ENCODE results near the gene ABL1. TPM values are rescaled to one million over a fixed set of nuclear protein-coding genes. Genes with fewer than 3 reads are reported as not detected.

ABL1 gene
- total RNA-seq, 1 donor from 2014 or later, result 118 TPM

GRCh38 chr9:130897105-130897751 lies 62.2 kb downstream of the ABL1 start:
- Mint-ChIP-seq H3K27me3 (ENCODE audit: unreplicated experiment) (peaks cover 5% of the 10 kb centered on the region), H3K36me3 (ENCODE audit: unreplicated experiment) (no peaks in the 10 kb centered on the region), H3K27ac (ENCODE audit: unreplicated experiment) (no peak overlapping the region), H3K4me3 (ENCODE audit: unreplicated experiment) (no peak overlapping the region), H3K9me3 (ENCODE audit: unreplicated experiment) (peaks cover 4% of the 10 kb centered on the region), H3K4me1 (ENCODE audit: low read depth, unreplicated experiment) (peaks cover 4% of the 10 kb centered on the region)
- DNase-seq, result no peak
- TF ChIP-seq, protein P1, sequence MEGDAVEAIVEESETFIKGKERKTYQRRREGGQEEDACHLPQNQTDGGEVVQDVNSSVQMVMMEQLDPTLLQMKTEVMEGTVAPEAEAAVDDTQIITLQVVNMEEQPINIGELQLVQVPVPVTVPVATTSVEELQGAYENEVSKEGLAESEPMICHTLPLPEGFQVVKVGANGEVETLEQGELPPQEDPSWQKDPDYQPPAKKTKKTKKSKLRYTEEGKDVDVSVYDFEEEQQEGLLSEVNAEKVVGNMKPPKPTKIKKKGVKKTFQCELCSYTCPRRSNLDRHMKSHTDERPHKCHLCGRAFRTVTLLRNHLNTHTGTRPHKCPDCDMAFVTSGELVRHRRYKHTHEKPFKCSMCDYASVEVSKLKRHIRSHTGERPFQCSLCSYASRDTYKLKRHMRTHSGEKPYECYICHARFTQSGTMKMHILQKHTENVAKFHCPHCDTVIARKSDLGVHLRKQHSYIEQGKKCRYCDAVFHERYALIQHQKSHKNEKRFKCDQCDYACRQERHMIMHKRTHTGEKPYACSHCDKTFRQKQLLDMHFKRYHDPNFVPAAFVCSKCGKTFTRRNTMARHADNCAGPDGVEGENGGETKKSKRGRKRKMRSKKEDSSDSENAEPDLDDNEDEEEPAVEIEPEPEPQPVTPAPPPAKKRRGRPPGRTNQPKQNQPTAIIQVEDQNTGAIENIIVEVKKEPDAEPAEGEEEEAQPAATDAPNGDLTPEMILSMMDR (IDR thresholded peaks at IDR 0.05; ENCODE audit: partially characterized antibody, unreplicated experiment), result no peak

GRCh38 chr9:130897848-130898551 lies 62.9 kb downstream of the ABL1 start:
- peaks cover 2% of the 10 kb centered on the region for H3K9me3 Mint-ChIP-seq (ENCODE audit: unreplicated experiment)
- H3K4me3 Mint-ChIP-seq (ENCODE audit: unreplicated experiment), result no peak overlapping the region
- no peak overlapping the region for H3K27ac Mint-ChIP-seq (ENCODE audit: unreplicated experiment)
- peaks cover 2% of the 10 kb centered on the region for H3K4me1 Mint-ChIP-seq (ENCODE audit: low read depth, unreplicated experiment)
- TF ChIP-seq, protein P1 (IDR thresholded peaks at IDR 0.05; ENCODE audit: partially characterized antibody, unreplicated experiment), result no peak
- no peaks in the 10 kb centered on the region for H3K36me3 Mint-ChIP-seq (ENCODE audit: unreplicated experiment)
- H3K27me3 Mint-ChIP-seq (ENCODE audit: unreplicated experiment), result peaks cover 2% of the 10 kb centered on the region
- DNase-seq, result peak; percentile 21

DNA sequence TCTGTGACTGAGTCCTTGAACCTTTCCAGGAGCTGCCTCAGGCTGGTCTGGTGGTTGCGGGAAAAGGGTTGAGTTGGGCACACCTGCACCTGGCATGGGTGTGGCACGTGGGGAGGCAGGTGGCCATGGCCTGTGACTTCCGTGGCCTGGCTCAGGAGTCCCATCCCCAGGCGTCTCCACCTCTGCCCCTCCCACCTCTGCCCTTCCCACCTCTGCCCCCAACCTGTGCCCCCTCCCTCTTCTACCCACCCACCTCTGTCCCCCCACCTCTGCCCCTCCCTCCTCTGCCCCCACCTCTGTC lies 63.4 kb downstream of the ABL1 start:
- no peak overlapping the region for H3K27ac Mint-ChIP-seq (ENCODE audit: unreplicated experiment)
- no peaks in the 10 kb centered on the region for H3K9me3 Mint-ChIP-seq (ENCODE audit: unreplicated experiment)
- H3K27me3 Mint-ChIP-seq (ENCODE audit: unreplicated experiment), result peaks cover 2% of the 10 kb centered on the region
- no peak overlapping the region for H3K4me3 Mint-ChIP-seq (ENCODE audit: unreplicated experiment)
- DNase-seq, result no peak
- peaks cover 2% of the 10 kb centered on the region for H3K4me1 Mint-ChIP-seq (ENCODE audit: low read depth, unreplicated experiment)
- H3K36me3 Mint-ChIP-seq (ENCODE audit: unreplicated experiment), result no peaks in the 10 kb centered on the region
- TF ChIP-seq, protein P1 (IDR thresholded peaks at IDR 0.05; ENCODE audit: partially characterized antibody, unreplicated experiment), result no peak

GRCh38 chr9:130899051-130899748 lies 64.1 kb downstream of the ABL1 start:
- Mint-ChIP-seq H3K36me3 (ENCODE audit: unreplicated experiment) (no peaks in the 10 kb centered on the region), H3K27ac (ENCODE audit: unreplicated experiment) (no peak overlapping the region), H3K4me3 (ENCODE audit: unreplicated experiment) (no peak overlapping the region), H3K9me3 (ENCODE audit: unreplicated experiment) (no peaks in the 10 kb centered on the region), H3K27me3 (ENCODE audit: unreplicated experiment) (peaks cover 2% of the 10 kb centered on the region), H3K4me1 (ENCODE audit: low read depth, unreplicated experiment) (peaks cover 2% of the 10 kb centered on the region)
- peak; percentile 16 for DNase-seq
- TF ChIP-seq, protein P1 (IDR thresholded peaks at IDR 0.05; ENCODE audit: partially characterized antibody, unreplicated experiment), result no peak

Measured in glutamatergic neuron (in vitro differentiated cells).